Measurements from ENCODE around the gene CTSA.

CTSA gene

DNA sequence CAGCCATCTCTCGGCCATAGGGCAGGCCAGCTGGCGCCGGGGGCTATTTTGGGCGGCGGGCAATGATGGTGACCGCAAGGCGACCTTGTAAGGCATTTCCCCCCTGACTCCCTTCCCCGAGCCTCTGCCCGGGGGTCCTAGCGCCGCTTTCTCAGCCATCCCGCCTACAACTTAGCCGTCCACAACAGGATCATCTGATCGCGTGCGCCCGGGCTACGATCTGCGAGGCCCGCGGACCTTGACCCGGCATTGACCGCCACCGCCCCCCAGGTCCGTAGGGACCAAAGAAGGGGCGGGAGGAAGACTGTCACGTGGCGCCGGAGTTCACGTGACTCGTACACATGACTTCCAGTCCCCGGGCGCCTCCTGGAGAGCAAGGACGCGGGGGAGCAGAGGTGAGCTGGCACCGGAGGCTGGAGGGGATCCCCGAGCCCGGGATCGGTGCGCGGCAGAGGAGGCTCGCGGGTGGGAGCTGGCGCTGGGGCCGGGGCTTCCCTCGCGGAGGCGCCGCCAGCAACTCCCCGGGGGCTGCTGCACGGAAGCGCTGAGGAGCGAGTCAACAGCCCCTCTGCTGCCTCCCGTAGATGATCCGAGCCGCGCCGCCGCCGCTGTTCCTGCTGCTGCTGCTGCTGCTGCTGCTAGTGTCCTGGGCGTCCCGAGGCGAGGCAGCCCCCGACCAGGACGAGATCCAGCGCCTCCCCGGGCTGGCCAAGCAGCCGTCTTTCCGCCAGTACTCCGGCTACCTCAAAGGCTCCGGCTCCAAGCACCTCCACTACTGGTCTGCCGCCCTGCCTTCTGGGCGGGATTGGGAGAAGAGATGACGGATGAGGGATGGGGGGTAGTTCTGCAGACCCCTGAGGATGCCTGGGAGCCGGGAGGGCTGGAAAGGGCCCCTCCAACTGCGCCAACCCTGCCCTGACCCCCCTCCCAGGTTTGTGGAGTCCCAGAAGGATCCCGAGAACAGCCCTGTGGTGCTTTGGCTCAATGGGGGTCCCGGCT, at the start of gene CTSA, which contains the start of gene NEURL2:
TSS of gene CTSA (plus strand) at position 351 of the 999 bp plus-strand sequence. CDS start at position 585, 234 bp downstream.
TSS of gene NEURL2 (minus strand) at position 224 of the 999 bp plus-strand sequence. CDS start at position 7, 217 bp downstream.
- peak; percentile 82 for DNase-seq

DNA sequence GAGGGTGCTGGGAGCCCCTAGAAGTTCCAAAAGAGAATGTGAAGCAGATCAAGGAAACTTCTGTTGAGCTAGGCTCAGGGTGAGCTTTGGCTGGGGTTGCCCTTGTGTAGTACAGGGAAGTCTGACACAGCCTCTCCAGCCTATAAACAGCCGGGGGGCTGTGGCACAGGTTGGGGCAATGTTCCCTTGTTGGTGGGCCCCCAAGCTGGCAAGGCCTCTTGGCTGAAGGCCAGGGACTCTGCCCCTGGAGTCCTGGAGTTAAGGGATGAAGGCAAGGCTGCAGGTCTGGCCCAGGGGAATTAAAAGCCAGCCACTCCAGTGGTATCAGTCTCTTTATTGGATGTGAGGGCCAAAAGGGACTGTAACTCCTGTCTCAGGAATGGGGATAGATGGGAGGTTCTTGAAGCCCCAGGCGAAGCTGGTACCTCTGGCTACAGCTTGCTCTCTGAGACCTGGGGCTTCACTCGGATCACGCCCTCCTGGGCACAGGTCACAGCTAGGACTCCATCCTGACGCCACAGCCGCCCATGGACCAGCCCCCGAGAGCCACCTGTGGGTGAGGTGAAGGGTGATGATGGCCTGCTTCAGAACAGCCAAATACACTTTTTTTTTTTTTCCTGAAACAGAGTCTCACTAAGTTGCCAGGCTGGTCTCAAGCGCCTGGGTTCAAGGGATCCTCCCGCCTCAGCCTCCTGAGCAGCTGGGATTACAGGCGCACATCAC, 49.6 kb upstream of the CTSA start:
- no peak for DNase-seq

DNA sequence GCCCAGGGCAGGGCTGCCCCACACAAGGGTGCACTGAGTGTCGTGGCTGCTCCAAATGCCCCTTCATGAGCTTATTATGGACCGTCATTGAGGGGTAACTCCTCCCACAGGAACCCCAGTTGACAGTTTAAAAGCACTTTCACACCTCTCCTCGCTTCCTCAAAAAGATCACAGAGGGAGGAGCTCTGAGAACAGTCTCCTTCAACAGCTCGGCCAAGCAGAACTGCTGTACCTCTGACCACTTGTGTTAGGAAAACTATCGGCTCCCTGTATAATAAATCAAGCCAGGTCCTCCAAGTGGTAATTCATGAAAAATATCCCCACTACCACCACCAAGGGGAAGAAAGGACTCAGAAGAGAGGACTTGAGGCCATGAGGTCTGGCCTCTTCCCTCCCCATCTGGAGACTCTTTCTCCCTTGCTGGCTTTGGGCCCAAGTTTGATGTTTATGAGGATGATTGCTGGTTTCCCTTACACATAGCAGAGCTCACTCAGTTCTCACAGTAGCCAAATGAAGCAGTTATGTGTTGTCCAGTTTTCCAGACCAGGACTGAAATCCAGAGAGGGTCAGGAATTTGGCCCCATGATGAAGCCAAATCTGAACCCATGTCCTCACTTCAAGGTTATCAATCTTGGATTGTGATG, 48.8 kb upstream of the CTSA start:
- DNase-seq = no peak

DNA sequence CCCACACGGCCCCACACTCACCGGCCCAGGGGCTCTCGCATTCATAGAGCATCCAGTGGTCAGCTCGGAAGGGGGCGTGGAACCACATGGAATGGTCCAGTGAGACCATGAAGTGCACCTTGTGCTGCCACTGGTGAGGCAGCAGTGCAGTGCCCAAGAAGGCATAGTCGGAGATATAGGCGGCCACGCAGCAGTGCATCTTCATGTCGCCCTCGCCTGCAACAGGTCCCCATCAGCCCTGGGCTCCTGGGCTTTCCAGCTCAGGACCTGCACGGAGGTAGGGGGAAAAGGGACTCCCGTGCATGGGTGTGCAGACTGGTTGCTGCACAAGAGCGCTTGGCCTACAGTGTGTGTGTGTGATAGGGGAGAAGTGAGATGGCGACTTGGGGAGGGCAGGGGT, 47.6 kb upstream of the CTSA start:
- no peak for DNase-seq

DNA sequence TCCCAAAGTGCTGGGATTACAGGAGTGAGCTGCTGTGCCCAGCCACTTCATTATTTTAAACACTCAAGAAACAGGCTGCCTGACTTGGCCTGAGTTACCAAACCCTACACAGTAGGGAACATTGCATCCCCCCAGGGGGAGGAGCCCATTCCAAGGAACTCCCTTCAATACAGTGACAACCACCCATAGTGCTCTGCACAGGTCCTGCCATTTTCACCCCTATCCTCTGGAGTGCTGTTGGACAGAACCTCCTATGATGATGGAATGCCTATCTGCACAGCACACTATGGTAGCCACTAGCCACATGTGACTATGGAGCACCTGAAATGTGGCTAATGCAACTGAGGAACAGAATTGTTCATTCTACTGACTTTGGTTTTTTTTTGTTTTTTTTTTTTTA, 45.7 kb upstream of the CTSA start:
- no peak for DNase-seq

DNA sequence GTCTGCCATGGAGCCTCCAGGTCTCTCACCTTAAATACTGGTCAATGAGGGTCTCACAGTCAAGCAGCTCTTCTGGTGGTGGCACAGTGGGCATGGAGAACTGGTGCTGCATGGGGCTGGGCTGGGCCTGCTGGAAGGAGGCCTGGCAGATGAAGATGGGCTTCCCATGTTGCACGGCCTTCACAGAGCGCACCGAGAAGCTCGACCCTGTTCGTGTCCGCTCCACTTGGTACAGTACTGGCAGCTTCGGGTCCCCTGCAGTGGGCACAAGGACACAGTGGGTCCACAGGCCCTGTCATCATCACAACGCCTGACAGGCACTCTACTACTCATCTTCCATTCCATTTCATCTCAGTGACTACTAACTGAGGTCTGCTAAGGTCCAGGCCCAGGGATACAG, 42.7 kb upstream of the CTSA start:
- no peak for DNase-seq

DNA sequence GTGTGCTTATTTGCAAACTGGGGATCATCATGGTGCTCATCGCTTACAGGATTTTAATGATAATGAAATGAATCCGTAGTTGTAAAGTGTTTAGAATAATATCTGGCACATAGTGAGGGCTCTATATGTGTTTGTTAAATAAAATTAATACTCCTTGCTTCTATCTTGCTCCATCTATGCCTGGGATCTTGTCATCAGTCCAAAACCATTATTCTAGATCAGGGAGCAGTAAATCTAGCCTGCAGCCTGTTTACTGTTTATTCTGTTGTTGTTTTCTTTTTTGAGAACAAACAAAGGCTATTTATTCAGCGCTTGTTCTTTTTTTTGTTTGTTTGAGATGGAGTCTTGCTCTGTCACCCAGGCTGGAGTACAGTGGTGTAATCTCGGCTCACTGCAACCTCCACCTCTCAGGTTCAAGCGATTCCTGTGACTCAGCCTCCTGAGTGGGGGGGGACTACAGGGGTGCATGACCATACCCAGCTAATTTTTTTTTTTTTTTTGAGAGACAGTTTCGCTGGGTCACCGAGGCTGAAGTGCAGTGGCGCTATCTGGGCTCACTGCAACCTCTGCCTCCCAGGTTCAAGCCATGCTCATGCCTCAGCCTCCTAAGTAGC, 42.1 kb upstream of the CTSA start:
- no peak for DNase-seq

DNA sequence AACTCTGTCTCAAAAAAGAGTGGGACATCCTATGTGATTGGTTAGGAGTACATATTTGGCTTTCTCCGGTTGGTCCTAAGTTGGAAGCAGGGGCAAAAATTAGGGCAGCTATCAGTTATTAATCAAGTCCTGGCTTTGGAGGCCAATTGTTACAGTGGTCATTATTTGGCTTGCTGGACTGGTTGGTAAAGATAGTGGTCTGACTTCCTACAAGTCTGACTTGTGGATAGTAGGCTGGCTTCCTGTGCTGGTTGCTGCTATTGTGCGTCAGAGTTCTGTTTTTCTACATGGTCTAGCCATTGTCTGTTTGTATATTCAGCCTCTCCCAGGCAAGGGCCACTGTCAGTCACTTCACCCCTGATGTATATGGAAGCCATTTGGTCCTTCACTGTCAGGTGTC, 40.9 kb upstream of the CTSA start:
- DNase-seq = no peak

DNA sequence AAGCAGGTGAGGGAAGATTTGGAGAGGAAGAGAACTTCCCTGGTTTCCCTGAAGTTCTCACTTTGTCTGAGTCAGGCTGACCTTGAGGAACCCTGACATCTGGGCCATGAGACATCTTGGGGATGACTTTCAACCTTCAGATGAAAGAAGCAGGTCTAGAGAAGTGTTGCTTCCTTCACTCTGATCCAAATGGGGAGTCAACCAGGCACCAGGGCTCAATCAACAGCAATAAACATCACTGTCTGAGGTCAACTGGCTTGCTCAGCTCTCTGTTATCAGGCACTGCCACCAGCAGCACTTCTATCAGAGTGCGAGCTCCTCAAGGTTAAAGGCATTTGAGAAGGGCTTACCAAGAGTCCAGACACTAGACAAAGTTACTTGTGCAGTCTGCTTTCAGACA, 40.2 kb upstream of the CTSA start:
- no peak for DNase-seq

DNA sequence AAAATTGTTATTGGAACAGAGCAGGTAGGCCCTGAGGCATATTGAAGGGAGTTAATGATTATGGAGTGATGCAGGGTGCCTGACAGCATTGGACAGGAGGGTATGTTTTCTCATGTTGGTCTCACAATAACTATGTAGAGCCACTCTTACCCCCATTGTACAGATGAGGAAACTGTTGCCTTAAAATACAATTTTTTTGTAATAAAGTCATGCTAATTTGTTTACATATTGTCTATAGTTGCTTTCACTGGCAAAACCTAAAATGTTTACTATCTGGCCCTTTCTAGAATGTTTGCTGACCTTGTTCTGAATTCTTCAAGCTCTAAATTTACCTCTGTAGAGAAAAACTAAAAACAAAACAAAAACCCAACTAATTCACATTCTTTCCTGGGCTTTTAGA, 39.6 kb upstream of the CTSA start:
- no peak for DNase-seq

DNA sequence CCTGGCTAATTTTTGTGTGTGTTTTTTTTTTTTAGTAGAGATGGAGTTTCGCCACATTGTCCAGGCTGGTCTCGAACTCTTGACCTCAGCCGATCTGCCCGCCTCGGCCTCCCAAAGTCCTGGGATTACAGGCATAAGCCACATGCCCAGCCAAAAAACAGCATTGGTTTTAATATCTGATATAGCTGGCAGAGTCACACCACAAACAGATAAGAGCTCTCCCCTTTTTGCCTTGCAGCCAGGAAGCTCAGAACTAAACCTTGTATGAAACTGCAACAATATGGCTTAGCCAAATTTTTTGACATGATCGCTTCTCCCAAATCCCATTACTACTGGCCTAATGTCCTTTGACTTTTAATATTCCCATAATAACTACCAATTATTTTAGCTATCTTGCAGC, 38.8 kb upstream of the CTSA start:
- DNase-seq = no peak

DNA sequence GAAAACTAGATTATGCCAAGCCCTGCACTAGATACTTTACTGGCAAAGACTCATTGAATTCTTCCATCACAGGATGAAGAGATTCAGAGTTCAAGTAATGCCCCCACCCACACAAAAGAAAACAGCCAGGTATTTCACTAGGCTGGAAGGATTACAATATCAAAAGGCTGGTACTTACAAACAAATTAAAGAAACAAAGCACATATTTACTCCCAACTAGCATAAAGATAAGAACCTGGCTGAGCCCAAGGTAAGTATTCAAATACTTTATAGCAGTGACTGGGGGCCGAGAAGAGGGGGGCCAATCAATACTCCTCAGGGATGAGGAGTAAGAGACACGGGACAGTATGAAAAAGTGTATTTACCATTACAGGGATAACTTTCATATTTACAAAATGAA, 37.7 kb upstream of the CTSA start:
- no peak for DNase-seq

DNA sequence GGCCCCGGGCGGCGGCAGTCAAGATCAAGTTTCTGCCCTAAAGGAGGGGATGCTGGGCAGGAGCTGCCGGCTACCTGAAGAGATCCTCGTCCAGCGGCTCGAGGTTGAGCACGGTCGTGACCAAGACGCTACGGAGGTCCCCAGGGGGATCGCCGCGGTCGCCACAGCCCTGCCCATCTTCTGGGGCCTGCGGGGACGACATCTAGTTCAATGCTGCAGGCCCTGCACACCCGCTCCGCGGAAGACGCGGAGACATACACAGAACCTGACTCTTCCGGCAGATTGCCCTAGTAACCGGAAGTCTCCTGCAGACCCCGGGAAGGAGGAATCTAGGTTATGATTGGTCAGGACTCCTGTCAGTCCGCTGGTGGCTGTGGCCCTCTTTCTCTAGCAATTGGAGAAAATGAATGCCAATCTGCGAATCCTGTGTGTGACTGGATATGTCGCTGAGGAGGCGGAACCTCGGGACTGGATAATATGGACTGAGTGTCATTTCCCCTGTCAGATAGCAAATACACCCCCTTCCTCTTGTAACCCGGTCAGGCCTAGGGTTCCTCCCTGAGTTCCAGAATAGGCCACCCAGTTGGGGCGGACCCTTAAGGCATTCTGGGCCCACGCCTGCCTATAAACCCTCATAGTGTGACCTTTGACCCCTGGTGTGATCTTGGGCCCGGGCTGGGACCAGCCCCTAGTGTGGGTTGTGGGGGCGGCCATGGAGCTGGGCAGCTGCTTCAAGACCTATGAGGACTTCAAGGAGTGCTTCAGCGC, 33.8 kb upstream of the CTSA start, which contains the start of the genes ACOT8 and ZSWIM3:
TSS of gene ACOT8 (minus strand) at position 279 of the 768 bp plus-strand sequence. CDS start at position 202, 77 bp downstream.
TSS of gene ZSWIM3 (plus strand) at position 501 of the 768 bp plus-strand sequence. CDS start at position 713, 212 bp downstream.
- DNase-seq = peak; percentile 78

DNA sequence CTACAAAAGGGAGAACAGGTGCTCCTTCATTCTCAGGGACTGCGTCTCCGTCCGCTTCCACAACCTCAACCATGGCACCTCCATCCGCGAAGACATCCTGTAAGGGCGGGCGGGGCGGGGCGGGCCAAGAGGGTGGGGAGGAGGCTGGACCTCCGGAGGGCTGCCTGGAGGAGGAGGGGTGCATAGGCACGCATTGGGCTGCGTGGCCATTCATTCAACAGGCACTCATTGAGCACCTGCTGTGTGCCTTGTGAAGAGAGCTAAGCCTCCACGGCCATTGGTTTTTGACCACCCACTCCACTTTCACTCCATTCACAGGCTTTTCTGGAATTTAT, 33.3 kb upstream of the CTSA start:
- DNase-seq = no peak

DNA sequence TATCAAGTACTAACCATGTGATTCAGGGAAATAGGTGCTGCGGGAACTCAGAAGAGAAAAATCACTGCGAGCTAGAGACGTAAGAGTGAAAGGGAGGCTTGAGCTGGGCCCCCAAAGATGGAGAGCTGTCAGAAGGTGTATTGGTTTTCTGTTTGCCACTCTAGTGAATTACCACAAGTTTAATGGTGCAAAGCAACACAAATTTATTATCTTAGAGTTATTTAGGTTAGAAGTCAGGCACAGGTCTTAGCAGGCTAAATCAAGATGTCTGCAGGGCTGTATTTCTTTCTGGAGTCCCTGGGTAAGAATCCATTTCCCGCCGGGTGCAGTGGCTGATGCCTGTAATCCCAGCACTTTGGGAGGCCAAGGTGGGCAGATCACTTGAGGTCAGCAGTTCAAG, 31.2 kb upstream of the CTSA start:
- DNase-seq = no peak

DNA sequence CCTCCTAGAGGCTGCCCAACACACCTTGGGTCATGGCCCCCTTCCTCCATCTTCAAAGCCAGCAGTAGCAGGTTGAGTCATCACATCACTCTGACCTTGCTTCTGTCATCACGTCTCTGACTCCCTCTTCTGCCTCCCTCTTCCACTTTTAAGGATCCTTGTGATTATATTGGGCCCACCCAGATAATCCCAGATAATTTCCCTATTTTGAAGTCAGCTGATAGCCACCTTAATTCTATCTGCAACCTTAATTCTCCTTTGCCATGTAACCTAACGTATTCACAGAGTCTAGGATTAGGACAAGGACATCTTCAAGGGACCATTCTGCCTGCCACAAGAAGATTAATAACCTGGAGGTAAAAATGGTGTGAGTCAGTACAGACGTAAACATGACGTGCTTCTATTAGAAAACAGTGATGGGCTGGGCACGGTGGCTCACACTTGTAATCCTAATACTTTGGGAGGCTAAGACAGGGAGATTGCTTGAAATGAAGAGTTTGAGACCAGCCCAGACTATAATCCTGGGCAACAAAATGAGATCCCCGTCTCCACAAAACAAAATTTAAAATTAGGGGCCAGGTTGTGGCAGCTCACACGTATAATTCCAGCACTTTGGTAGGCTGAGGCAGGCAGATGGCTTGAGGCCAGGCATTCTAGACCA, 30.4 kb upstream of the CTSA start:
- DNase-seq = no peak

DNA sequence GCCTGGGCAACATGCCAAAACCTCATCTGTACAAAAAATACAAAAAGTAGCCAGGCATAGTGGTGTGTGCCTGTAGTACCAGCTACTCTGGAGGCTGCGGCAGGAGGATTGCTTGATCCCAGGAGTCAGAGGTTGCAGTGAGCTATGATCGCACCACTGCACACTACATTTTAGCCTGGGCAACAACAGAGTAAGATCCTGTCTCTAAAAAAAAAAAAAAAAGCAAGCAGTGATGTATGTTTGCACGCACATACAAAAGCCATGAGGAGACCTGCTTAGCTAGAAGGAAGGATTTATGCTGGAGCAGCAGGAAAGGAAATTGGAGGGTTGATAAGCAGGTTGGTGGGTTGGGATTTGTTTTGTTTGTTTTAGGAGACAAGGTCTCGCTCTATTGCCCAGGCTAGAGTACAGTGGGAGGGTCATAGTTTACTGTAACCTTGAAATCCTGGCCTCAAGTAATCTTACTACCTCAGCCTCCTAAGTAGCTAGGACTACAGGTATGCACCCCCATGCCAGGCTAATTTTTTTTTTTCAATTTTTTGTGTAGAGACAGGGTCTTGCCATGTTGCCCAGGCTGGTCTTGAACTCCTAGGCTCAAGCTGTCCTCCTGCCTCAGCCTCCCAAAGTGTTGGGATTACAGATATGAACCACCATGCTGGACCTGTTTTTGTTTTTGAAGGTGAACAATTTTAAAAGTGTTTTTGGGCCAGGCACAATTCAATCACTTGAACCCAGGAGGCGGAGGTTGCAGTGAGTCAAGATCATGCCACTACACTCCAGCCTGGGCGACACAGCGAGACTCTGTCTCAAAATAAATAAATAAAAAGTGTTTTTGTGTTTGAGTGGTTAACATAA, 29.7 kb upstream of the CTSA start:
- DNase-seq = no peak

DNA sequence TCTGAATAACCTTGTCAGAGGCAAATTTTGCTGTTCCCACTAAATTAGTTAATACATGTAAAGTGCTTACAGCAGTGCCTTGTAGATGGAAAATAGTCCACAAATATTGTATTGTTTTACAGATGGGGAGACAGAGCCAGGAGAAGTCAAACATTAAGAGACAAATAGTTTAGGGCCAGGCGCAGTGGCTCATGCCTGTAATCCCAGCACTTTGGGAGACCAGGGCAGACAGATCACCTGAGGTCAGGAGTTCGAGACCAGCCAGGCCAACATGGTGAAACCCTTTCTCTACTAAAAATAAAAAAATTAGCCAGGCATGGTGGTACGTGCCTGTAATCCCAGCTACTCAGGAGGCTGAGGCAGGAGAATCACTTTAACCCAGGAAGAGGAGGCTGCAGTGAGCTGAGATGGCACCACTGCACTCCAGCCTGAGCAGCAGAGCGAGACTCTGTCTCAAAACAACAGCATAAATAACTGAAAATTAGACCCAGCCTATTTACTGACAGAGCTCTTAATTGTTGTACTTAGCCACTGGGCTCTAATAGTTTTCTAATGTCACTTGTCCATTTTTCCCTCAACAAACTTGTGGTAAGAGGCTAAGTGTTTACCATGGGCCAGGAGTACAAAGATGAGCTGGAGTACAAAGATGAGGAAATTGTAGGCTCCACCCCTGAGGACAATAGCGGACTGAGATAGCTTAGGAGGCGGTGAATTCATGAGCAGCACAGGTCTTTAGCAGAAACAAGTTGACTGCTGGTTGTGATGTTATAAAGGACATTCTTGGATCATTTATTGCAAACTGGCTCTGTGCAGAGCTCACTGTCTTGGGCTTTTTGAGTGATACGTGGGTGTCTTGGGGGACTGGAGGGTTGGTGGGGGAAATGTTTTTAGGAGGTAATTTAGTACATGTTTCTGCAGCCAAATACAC, 27.3 kb upstream of the CTSA start:
- no peak for DNase-seq

DNA sequence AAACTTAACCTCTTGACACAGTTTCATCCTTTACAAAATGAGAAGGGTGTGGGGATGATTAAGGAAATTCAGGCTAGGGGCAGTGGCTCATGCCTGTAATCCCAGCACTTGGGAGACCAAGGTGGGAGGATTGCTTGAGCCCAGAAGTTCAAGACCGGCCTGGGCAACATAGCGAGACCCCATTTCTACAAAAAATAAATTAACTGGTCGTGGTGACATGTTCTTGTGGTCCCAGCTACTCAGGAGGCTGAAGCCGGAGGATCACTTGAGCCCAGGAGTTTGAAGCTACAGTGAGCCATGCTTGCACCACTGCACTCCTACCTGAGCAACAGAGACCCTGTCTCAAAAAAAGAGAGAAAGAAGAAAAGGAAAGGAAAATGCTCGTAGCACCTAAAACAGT, 24.7 kb upstream of the CTSA start:
- DNase-seq = no peak
